HG03442 (cell line): Measurements from ENCODE around the gene ACAD8.

Experiments
- ATAC-seq: cut with Tn5 transposase; IDR thresholded peaks from one replicate; pipeline ENCODE4 v1.9.1; 2021; ENCODE audit warnings: mild to moderate bottlenecking, moderate library complexity; ENCODE audit not compliant: unreplicated experiment

The ACAD8 gene

GRCh38 chr11:134253188-134253993, at the start of gene ACAD8, which contains the start of gene THYN1:
ACAD8 (plus strand) TSS chr11:134253568; CDS start chr11:134253601, 33 bp downstream.
THYN1 (minus strand) TSS chr11:134253352; CDS start chr11:134252882, 470 bp downstream.
- ATAC-seq = peak; percentile 97

GRCh38 chr11:134205729-134206128, 47.6 kb upstream of the ACAD8 start:
- ATAC-seq = no peak

GRCh38 chr11:134206185-134206584, 47.2 kb upstream of the ACAD8 start:
- ATAC-seq = no peak

- ATAC-seq = no peak
Observed at GRCh38 chr11:134207538-134208239, 45.7 kb upstream of the ACAD8 start.

- no peak for ATAC-seq
Observed at GRCh38 chr11:134215836-134216235, 37.5 kb upstream of the ACAD8 start.

- no peak for ATAC-seq
Observed at GRCh38 chr11:134216816-134217215, 36.6 kb upstream of the ACAD8 start.

- ATAC-seq = no peak
Observed at GRCh38 chr11:134223121-134223520, 30.2 kb upstream of the ACAD8 start.

- peak; percentile 71 for ATAC-seq
Observed at GRCh38 chr11:134223836-134224709, 29.3 kb upstream of the ACAD8 start, which contains the start of the genes NCAPD3 and VPS26B. NCAPD3 (minus strand) TSS chr11:134223967; CDS start chr11:134223926, 41 bp downstream. VPS26B (plus strand) TSS chr11:134224671; CDS start chr11:134225123, 452 bp downstream.

GRCh38 chr11:134224710-134225664, 28.4 kb upstream of the ACAD8 start:
- ATAC-seq = peak; percentile 16

- ATAC-seq = no peak
Observed at GRCh38 chr11:134226806-134227325, 26.5 kb upstream of the ACAD8 start.

- peak; percentile 51 for ATAC-seq
Observed at GRCh38 chr11:134228625-134229024, 24.7 kb upstream of the ACAD8 start.

GRCh38 chr11:134229126-134229790, 24.1 kb upstream of the ACAD8 start:
- no peak for ATAC-seq

GRCh38 chr11:134230339-134230738, 23.0 kb upstream of the ACAD8 start:
- no peak for ATAC-seq

- ATAC-seq = no peak
Observed at GRCh38 chr11:134231958-134232659, 21.3 kb upstream of the ACAD8 start.

- no peak for ATAC-seq
Observed at GRCh38 chr11:134233729-134234179, 19.6 kb upstream of the ACAD8 start.

GRCh38 chr11:134235399-134235798, 18.0 kb upstream of the ACAD8 start:
- ATAC-seq = no peak

GRCh38 chr11:134236834-134237556, 16.4 kb upstream of the ACAD8 start:
- ATAC-seq = no peak

GRCh38 chr11:134237557-134237922, 15.8 kb upstream of the ACAD8 start:
- ATAC-seq = no peak
